Measurements from ENCODE around the gene IL27RA. TPM values are rescaled to one million over a fixed set of nuclear protein-coding genes. Genes with fewer than 3 reads are reported as not detected.

IL27RA gene
- total and polyA plus RNA-seq, 2 donors (not counting 3 experiments of a cell fraction or from before 2014, with no cell fraction given), result 1.6 to 4.5 TPM

DNA sequence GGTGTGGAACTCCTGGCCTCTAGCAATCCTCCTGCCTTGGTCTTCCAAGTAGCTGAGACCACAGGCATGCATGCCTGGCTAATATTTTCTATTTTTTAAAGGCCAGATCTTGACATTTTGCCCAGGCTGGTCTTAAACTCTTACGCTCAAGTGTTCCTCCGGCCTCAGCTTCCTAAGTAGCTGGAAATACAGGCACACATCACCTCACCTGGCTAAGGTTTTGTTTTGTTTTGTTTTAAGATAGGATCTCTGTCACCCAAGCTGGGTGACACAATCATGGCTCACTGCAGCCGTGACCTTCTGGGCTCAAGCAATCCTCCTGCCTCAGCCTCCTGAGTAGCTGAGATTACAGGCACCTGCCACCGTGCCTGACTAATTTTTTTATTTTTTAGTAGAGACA is 9.1 kb upstream of the IL27RA start:
- no TSS peak for BruUV-seq (replicated peaks)
- H3K36me3 ChIP-seq (ENCODE audit: control insufficient read depth in 2 of 2, extremely low read depth in 1 of 2, insufficient read depth in 2 of 2, low read length in 2 of 2), result no peaks in the 10 kb centered on the region
- peaks cover 6% of the 10 kb centered on the region for H3K4me1 ChIP-seq (ENCODE audit: control insufficient read depth, extremely low read depth, insufficient read depth, low read length)
- ChIA-PET CTCF (interaction anchor here (1.0 to 2.7 kb wide), 7 partner anchors 9 to 119 kb away, joined by 3 to 25 read pairs (median 6); partner anchors contain the start of genes IL27RA and RFX1), POLR2A (no interaction called here)
- FAIRE-seq (no peak), DNase-seq (ENCODE audit: low read depth, low spot score) (no peak)
- H3K4me2 ChIP-seq (ENCODE audit: insufficient read depth, low read length), result no peak overlapping the region
- TF ChIP-seq EZH2 (IDR thresholded peaks at IDR 0.05; ENCODE audit: borderline replicate concordance, low read depth, low read length, severe bottlenecking) (no peak), POLR2A (IDR thresholded peaks at IDR 0.05; ENCODE audit: low read depth, low read length) (no peak), MYC (IDR thresholded peaks at IDR 0.05; ENCODE audit: low read depth, low read length) (no peak), FOS (IDR thresholded peaks at IDR 0.05; ENCODE audit: borderline replicate concordance, insufficient read depth, low read length) (no peak), GATA2 (IDR thresholded peaks at IDR 0.05; ENCODE audit: insufficient read depth, insufficient read length, low read depth, low read length) (no peak), JUN (IDR thresholded peaks at IDR 0.05; ENCODE audit: borderline replicate concordance, insufficient read depth, insufficient read length, low read depth) (no peak), MAX (IDR thresholded peaks at IDR 0.05; ENCODE audit: insufficient read depth, insufficient read length) (no peak), POLR2AphosphoS5 (IDR thresholded peaks at IDR 0.05; ENCODE audit: insufficient read depth, low read depth, low read length) (no peak)
- TF ChIP-seq, protein P1, sequence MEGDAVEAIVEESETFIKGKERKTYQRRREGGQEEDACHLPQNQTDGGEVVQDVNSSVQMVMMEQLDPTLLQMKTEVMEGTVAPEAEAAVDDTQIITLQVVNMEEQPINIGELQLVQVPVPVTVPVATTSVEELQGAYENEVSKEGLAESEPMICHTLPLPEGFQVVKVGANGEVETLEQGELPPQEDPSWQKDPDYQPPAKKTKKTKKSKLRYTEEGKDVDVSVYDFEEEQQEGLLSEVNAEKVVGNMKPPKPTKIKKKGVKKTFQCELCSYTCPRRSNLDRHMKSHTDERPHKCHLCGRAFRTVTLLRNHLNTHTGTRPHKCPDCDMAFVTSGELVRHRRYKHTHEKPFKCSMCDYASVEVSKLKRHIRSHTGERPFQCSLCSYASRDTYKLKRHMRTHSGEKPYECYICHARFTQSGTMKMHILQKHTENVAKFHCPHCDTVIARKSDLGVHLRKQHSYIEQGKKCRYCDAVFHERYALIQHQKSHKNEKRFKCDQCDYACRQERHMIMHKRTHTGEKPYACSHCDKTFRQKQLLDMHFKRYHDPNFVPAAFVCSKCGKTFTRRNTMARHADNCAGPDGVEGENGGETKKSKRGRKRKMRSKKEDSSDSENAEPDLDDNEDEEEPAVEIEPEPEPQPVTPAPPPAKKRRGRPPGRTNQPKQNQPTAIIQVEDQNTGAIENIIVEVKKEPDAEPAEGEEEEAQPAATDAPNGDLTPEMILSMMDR (IDR thresholded peaks at IDR 0.05; ENCODE audit: extremely low read depth in 1 of 2, insufficient read depth in 1 of 2, low read depth in 1 of 2, low read length in 2 of 2), result no peak
- no peaks in the 10 kb centered on the region for H3K9me3 ChIP-seq (replicated peaks; ENCODE audit: control insufficient read depth, insufficient read depth, low read length)
- H3K27me3 ChIP-seq (ENCODE audit: control insufficient read depth in 2 of 2, insufficient read depth in 2 of 2, low read length in 2 of 2), result no peaks in the 10 kb centered on the region
- no peak overlapping the region for H3K9ac ChIP-seq (replicated peaks; ENCODE audit: extremely low read depth, insufficient read depth, low read length)
- dilution Hi-C loops (cut with MboI; ENCODE audit: extremely low pct_ligation_motif_present, low sequenced_read_pairs), result no loop called here
- no peaks in the 10 kb centered on the region for H3K9me1 ChIP-seq (replicated peaks; ENCODE audit: control insufficient read depth, extremely low read depth, insufficient read depth, low read length)
- intact Hi-C loops (cut with micrococcal nuclease), result no loop called here
- no peaks in the 10 kb centered on the region for H4K20me1 ChIP-seq (replicated peaks; ENCODE audit: control insufficient read depth, extremely low read depth, insufficient read depth, low read length)
- H3K27ac ChIP-seq (ENCODE audit: insufficient read depth, low read depth, low read length), result no peak overlapping the region
- H2AFZ ChIP-seq (ENCODE audit: low read depth, low read length), result no peak overlapping the region
- H3K79me2 ChIP-seq (ENCODE audit: control insufficient read depth, insufficient read depth, low read length), result no peaks in the 10 kb centered on the region
- no peak overlapping the region for H3K4me3 ChIP-seq (replicated peaks in 1 of 3; ENCODE audit: insufficient read depth in 1 of 3, low read depth in 1 of 3, low read length in 3 of 3)

Measured in endothelial cell of umbilical vein (primary cell).